ENCODE data around the gene TMA7. TPM values are rescaled to one million over a fixed set of nuclear protein-coding genes. Genes with fewer than 3 reads are reported as not detected.
A peak's percentile ranks its signal among the peaks of the same experiment; 100 is the strongest.

TMA7 gene
- total RNA-seq, 2 donors from 2014 or later = 290 to 326 TPM

- Histone ChIP-seq H3K9me3 (ENCODE audit: control insufficient read depth, low read length) (no peaks in the 10 kb centered on the region), H3K9ac (ENCODE audit: extremely low read depth, low read length, poor library complexity, severe bottlenecking) (no peak overlapping the region), H3K36me3 (ENCODE audit: control insufficient read depth, insufficient read depth, low read length) (peaks cover 38% of the 10 kb centered on the region), H3K4me3 (ENCODE audit: low read length) (no peak overlapping the region), H3K27ac (ENCODE audit: low read depth, low read length) (peak overlapping the region; percentile 100), H3K4me1 (ENCODE audit: control insufficient read depth, insufficient read depth, low read length) (peaks cover 7% of the 10 kb centered on the region), H3K27me3 (ENCODE audit: control insufficient read depth, insufficient read depth, low read length, poor library complexity, severe bottlenecking) (no peaks in the 10 kb centered on the region)
- Mint-ChIP-seq H3K27me3 (ENCODE audit: insufficient read depth) (no peaks in the 10 kb centered on the region), H3K4me1 (peaks cover 16% of the 10 kb centered on the region), H3K27ac (peak overlapping the region; percentile 98), H3K9me3 (no peaks in the 10 kb centered on the region), H3K36me3 (ENCODE audit: low read depth) (peaks cover 39% of the 10 kb centered on the region), H3K4me3 (no peak overlapping the region)
- no peak for DNase-seq
- WGBS, 2 experiments (ENCODE audit: insufficient coverage in 1 of 2, insufficient read length in 1 of 2) = 78 to 80% methylated on average over 1 to 7 of the region's 7 CpGs
- TF ChIP-seq CTCF (conservative IDR thresholded peaks at IDR 0.05) = no peak
These were observed 25.1 kb downstream of the TMA7 start for GRCh38 chr3:48465237-48465530.

- Mint-ChIP-seq H3K36me3 (ENCODE audit: low read depth) (peaks cover 35% of the 10 kb centered on the region), H3K9me3 (no peaks in the 10 kb centered on the region), H3K4me1 (peaks cover 16% of the 10 kb centered on the region), H3K27ac (peak overlapping the region; percentile 98), H3K27me3 (ENCODE audit: insufficient read depth) (no peaks in the 10 kb centered on the region), H3K4me3 (peak overlapping the region; percentile 39)
- peak; percentile 87 for TF ChIP-seq CTCF (conservative IDR thresholded peaks at IDR 0.05)
- Histone ChIP-seq H3K27me3 (ENCODE audit: control insufficient read depth, insufficient read depth, low read length, poor library complexity, severe bottlenecking) (no peaks in the 10 kb centered on the region), H3K27ac (ENCODE audit: low read depth, low read length) (peak overlapping the region; percentile 100), H3K9me3 (ENCODE audit: control insufficient read depth, low read length) (no peaks in the 10 kb centered on the region), H3K4me3 (ENCODE audit: low read length) (no peak overlapping the region), H3K36me3 (ENCODE audit: control insufficient read depth, insufficient read depth, low read length) (peaks cover 33% of the 10 kb centered on the region), H3K9ac (ENCODE audit: extremely low read depth, low read length, poor library complexity, severe bottlenecking) (peak overlapping the region; percentile 77), H3K4me1 (ENCODE audit: control insufficient read depth, insufficient read depth, low read length) (peaks cover 7% of the 10 kb centered on the region)
- DNase-seq = peak; percentile 99
- 39 to 78% methylated on average over 4 to 21 of the region's 21 CpGs for WGBS, 2 experiments (ENCODE audit: insufficient coverage in 1 of 2, insufficient read length in 1 of 2)
These were observed 25.7 kb downstream of the TMA7 start for GRCh38 chr3:48465531-48466378.

DNA sequence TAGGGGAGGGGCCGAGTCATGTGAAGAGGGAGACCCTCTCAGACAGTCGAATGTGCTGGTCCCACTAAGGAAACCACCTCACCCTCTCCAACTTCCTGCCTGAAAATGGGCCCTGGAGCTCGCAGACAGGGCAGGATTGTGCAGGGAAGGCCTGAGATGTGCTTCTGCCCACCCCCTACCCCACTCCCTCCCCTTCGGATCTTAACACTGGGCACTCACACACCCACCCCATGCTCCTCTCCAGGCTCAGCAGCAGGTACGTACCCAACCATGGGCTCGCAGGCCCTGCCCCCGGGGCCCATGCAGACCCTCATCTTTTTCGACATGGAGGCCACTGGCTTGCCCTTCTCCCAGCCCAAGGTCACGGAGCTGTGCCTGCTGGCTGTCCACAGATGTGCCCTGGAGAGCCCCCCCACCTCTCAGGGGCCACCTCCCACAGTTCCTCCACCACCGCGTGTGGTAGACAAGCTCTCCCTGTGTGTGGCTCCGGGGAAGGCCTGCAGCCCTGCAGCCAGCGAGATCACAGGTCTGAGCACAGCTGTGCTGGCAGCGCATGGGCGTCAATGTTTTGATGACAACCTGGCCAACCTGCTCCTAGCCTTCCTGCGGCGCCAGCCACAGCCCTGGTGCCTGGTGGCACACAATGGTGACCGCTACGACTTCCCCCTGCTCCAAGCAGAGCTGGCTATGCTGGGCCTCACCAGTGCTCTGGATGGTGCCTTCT, 26.5 kb downstream of the TMA7 start:
- H3K9me3 Mint-ChIP-seq = no peaks in the 10 kb centered on the region
- Histone ChIP-seq H3K9me3 (ENCODE audit: control insufficient read depth, low read length) (no peaks in the 10 kb centered on the region), H3K36me3 (ENCODE audit: control insufficient read depth, insufficient read depth, low read length) (peaks cover 26% of the 10 kb centered on the region), H3K27ac (ENCODE audit: low read depth, low read length) (peak overlapping the region; percentile 100), H3K4me3 (ENCODE audit: low read length) (no peak overlapping the region), H3K4me1 (ENCODE audit: control insufficient read depth, insufficient read depth, low read length) (peaks cover 7% of the 10 kb centered on the region), H3K27me3 (ENCODE audit: control insufficient read depth, insufficient read depth, low read length, poor library complexity, severe bottlenecking) (no peaks in the 10 kb centered on the region), H3K9ac (ENCODE audit: extremely low read depth, low read length, poor library complexity, severe bottlenecking) (peak overlapping the region; percentile 77)
- H3K36me3 Mint-ChIP-seq (ENCODE audit: low read depth) = peaks cover 27% of the 10 kb centered on the region
- peak overlapping the region; percentile 98 for H3K27ac Mint-ChIP-seq
- DNase-seq = peak; percentile 50
- no peak overlapping the region for H3K4me3 Mint-ChIP-seq
- no peaks in the 10 kb centered on the region for H3K27me3 Mint-ChIP-seq (ENCODE audit: insufficient read depth)
- 90 to 96% methylated on average over 10 to 19 of the region's 19 CpGs for WGBS, 2 experiments (ENCODE audit: insufficient coverage in 1 of 2, insufficient read length in 1 of 2)
- TF ChIP-seq CTCF (conservative IDR thresholded peaks at IDR 0.05) = no peak
- peaks cover 16% of the 10 kb centered on the region for H3K4me1 Mint-ChIP-seq

Measured in endodermal cell (in vitro differentiated cells).